A549 treated with Hydrocortisone at 1 μM for 4 hours (cell line): ENCODE results near the gene IFNA21. TPM values are rescaled to one million over a fixed set of nuclear protein-coding genes. Genes with fewer than 3 reads are reported as not detected.

Experiments used
- total RNA-seq: library from RNA; stranded (reverse); fragments of 200-300 nt; extraction: Qiagen RNA extraction; gene quantifications from 5 replicates; pipeline ENCODE4 v1.2.3, GENCODE V29; 2022

IFNA21 gene
- not detected in 5 replicates for total RNA-seq

DNA sequence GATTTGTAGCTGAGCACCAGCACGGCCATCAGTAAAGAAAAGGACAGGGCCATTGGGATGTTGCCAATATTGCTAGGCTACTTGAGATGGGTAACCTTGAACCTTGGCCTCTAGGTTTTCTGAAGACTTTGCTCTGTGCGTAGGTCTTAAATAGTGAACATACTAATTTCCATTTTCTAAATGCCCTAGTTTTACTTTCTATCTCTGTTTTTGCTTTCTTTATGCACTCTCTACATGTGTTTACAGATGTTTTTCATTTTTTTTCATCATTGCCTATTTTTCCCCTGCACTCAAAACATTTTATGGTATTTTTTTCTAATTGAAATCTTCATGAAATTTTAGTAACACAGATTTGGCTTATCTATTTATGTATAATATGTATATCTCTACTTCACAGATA, at the start of gene IFNA21:
Gene IFNA21 (minus strand): TSS at position 101 of the 400 bp plus-strand sequence. CDS start 48 bp downstream, at position 53.

GRCh38 chr9:21207043-21207442, 40.6 kb upstream of the IFNA21 start, which contains the start of gene IFNA10:
Gene IFNA10, minus strand, starts transcription at chr9:21207143. Its CDS starts 46 bp downstream, at chr9:21207097.

GRCh38 chr9:21202105-21202504, 35.6 kb upstream of the IFNA21 start, which contains the start of gene IFNA7:
Gene IFNA7, minus strand, starts transcription at chr9:21202205. Its CDS starts 40 bp downstream, at chr9:21202165.

DNA sequence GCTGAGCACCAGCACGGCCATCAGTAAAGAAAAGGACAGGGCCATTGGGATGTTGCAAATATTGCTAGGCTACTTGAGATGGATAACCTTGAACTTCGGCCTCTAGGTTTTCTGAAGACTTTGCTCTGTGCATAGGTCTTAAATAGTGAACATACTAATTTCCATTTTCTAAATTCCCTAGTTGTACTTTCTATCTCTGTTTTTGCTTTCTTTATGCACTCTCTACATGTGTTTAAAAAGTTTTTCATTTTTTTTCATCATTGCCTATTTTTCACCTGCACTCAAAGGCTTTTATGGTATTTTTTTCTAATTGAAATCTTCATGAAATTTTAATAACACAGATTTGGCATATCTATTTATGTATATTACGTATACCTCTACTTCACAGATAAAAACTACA, 21.0 kb upstream of the IFNA21 start, which contains the start of gene IFNA4:
Gene IFNA4 (minus strand): TSS at position 101 of the 400 bp plus-strand sequence. CDS start 56 bp downstream, at position 45.

GRCh38 chr9:21141427-21141882, 25.0 kb downstream of the IFNA21 start, which contains the start of gene IFNW1:
Gene IFNW1, minus strand, starts transcription at chr9:21141832. Its CDS starts 262 bp downstream, at chr9:21141570.

Other genes with a start within 250 kb of the IFNA21 start
- 0.85 to 1.2 TPM (median 1.0 TPM) in 5 replicates for gene HACD4, start 135.0 kb downstream of the IFNA21 start, total RNA-seq
- gene IFNB1, start 88.7 kb downstream of the IFNA21 start, total RNA-seq = not detected in 5 replicates
- gene IFNW1, start 24.8 kb downstream of the IFNA21 start, total RNA-seq = not detected in 5 replicates
- not detected in 5 replicates for gene IFNA4, start 20.9 kb upstream of the IFNA21 start, total RNA-seq
- not detected in 5 replicates for gene IFNA7, start 35.5 kb upstream of the IFNA21 start, total RNA-seq
- not detected in 5 replicates for gene IFNA10, start 40.5 kb upstream of the IFNA21 start, total RNA-seq
- not detected in 5 replicates for gene IFNA16, start 50.7 kb upstream of the IFNA21 start, total RNA-seq
- gene IFNA17, start 61.6 kb upstream of the IFNA21 start, total RNA-seq = not detected in 5 replicates
- gene IFNA14, start 73.3 kb upstream of the IFNA21 start, total RNA-seq = not detected in 5 replicates
- not detected in 5 replicates for gene IFNA5, start 138.7 kb upstream of the IFNA21 start, total RNA-seq
- 15.0 to 23.5 TPM (median 18.5 TPM) in 5 replicates for gene KLHL9, start 168.7 kb upstream of the IFNA21 start, total RNA-seq
- gene IFNA6, start 184.2 kb upstream of the IFNA21 start, total RNA-seq = not detected in 5 replicates
- not detected in 5 replicates for gene IFNA13, start 201.4 kb upstream of the IFNA21 start, total RNA-seq
- gene IFNA2, start 218.7 kb upstream of the IFNA21 start, total RNA-seq = not detected in 5 replicates
- gene IFNA8, start 242.5 kb upstream of the IFNA21 start, total RNA-seq = not detected in 5 replicates